Neural progenitor cell (in vitro differentiated cells): Measurements from ENCODE around the gene SDK2.

Source experiments
- CTCF ChIP-seq: fragments of 200-600 bp; sonication (generic); IDR thresholded peaks from 2 replicates; pipeline ENCODE4 v1.5.1; 2017; ENCODE audit warnings: antibody characterized with exemption, mild to moderate bottlenecking
- EZH2 ChIP-seq: fragments of 200-600 bp; sonication (generic); IDR thresholded peaks from 2 replicates; pipeline ENCODE4 v1.6.1; 2017; ENCODE audit warnings: antibody characterized with exemption, mild to moderate bottlenecking, moderate library complexity
- EZH2phosphoT487 ChIP-seq: fragments of 200-600 bp; sonication (generic); IDR thresholded peaks from 2 replicates; pipeline ENCODE4 v1.6.1; 2017; ENCODE audit warnings: antibody characterized with exemption

GRCh38 chr17:73616120-73616872 is 27.9 kb downstream of the SDK2 start:
- TF ChIP-seq EZH2 (no peak), CTCF (no peak), EZH2phosphoT487 (no peak)
